NCI-H526 (cell line): ENCODE data around the gene ACAT2.
"Not testable (repeated sequence)": the region's sequence is repeated elsewhere in the genome, so short reads cannot be mapped to it uniquely, and the experiment has no call there.

Experiments
- DNase-seq, 2 experiments: peaks; one replicate each; lab custom pipeline; 2025; lab: John Stamatoyannopoulos, UW

The ACAT2 gene

DNA sequence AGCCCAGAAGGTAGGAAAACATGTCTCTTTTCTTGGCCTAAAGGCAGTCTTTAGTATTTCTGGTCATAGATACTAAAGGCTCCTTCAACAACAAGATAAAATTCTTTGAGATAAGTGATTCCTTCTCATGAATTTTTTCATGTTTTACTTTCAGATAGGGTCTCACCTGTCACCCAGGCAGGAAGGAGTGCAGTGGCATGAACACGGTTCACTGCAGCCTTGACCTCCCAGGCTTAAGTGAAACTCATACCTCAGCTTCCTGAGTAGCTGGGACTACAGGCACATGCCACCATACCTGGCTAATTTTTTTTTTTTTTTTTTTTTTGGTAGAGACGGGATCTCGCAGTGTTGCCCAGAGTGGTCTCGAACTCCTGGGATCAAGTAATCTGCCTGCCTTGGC lies 47.3 kb downstream of the ACAT2 start:
- DNase-seq = no peak

- DNase-seq = no peak
Observed at GRCh38 chr6:159813781-159814180, 51.9 kb downstream of the ACAT2 start.

DNA sequence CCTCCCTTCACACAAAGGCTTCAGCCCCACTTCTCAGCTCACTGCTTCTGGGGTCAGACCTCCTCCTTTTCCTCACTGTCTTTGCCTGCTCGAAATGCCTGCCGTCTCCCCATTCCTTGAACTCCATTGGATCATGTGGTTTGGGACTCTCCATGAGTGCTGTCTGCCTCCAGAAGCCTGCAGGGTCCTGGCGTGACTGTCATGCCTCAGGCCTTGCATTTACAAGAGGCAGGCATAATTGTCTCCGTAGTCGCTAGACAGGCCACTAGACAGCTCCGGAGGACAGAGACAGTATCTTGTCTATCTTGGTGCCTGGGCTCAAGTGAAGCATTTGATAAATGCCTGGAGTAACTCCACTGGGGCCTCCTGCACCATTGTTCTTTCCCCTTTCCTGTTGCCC lies 53.6 kb downstream of the ACAT2 start:
- DNase-seq = no peak

GRCh38 chr6:159816775-159817174 lies 54.9 kb downstream of the ACAT2 start:
- not testable (repeated sequence) for DNase-seq

GRCh38 chr6:159817951-159818739 lies 56.3 kb downstream of the ACAT2 start:
- DNase-seq = no peak

- no peak for DNase-seq
Observed at GRCh38 chr6:159819098-159819497, 57.3 kb downstream of the ACAT2 start.

DNA sequence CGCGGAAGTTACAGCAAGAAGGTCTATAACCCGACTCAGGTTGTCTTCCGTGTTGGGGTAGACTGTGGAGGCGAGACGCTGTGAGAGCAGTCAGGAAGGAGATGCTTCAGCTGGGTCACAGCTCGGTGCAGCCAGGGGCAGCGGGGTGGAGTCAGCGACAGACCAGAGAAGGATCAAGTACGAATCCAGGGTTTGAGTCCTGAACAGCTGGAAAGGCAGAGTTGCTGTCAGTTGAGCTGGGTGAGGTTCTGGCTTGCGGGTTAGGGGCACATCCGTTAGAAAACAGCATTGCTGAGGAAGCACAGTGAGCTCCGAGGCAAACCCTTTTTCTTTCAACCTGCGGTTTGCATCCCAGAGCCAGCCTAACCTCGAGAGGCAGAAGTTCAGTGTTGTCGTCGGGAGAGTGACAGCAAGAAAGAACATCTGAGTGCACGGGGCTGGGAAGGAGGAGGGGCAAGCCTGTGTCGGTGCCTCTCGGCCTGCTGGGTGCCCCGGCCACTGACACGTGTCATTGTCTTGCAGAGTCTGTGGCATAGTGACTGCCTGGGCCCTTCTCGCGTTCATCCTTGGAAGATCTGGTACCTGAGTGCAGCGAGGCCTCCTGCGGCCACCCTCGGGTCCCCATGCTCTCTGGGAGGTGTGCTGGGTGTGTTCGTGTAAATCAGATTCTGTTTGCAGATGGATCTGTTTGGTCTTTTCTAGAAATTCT lies 58.2 kb downstream of the ACAT2 start:
- DNase-seq = peak in 1 of 2 experiments; percentile 4

GRCh38 chr6:159821122-159821521 lies 59.3 kb downstream of the ACAT2 start:
- no peak for DNase-seq

DNA sequence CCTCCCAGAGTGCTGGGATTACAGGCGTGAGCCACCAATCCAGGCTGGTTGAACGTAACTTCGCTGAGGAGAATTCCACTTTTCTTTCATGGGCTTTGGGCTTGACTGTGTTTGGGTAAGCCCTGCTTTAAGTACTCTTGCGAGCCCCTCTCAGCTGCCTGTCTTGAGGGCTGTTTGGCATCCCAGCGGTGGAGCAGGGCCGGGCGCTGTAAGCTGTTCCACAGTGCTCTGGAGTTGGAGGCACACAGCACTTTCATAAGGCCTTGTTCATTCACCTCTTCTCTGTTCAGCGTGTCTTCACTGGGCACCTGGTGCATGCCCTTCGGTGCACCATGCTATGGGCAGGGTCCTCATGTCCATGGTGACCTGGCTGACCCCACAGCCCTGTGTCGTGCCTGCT lies 59.9 kb downstream of the ACAT2 start:
- no peak for DNase-seq

DNA sequence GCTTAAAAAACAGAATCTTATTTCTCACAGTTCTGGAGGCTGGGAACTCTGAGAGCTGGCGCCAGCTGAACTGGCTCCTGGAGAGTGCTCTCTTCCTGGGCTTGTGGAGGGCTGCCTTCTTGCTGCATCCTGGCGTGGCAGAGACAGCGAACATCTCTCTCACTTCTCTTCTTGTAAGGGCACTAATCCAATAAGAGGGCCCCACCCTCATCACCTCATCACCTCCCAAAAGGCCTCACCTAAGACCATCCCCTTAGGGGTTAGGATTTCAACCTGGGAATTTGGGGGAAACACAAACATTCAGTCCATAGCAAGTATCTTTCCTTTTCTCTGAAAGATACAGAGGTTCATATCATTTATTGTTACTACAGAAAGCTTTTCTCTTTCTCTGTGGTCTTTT lies 62.1 kb downstream of the ACAT2 start:
- no peak for DNase-seq

GRCh38 chr6:159824690-159825089 lies 62.8 kb downstream of the ACAT2 start:
- not testable (repeated sequence) for DNase-seq

DNA sequence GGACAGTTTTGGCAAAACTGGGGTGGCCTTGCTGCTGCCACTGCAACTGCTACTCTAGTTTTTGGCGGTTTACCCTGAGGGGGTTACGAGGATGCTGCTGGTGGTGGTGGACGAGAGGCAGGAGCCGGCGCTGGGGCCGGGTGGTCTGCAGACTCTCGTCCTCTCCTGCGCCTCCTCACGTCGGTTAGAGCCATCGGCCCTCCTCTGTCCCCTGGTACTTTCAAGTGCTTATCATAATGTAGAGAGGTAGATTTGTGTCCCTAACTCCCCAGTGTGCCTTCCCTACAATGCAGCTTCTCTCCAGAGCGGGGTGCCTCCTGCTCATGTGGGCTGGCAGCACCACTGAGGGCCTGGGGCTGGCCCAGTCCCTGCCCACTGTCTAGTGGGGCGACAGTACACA lies 64.2 kb downstream of the ACAT2 start:
- no peak for DNase-seq

GRCh38 chr6:159826968-159827647 lies 65.3 kb downstream of the ACAT2 start:
- no peak for DNase-seq

DNA sequence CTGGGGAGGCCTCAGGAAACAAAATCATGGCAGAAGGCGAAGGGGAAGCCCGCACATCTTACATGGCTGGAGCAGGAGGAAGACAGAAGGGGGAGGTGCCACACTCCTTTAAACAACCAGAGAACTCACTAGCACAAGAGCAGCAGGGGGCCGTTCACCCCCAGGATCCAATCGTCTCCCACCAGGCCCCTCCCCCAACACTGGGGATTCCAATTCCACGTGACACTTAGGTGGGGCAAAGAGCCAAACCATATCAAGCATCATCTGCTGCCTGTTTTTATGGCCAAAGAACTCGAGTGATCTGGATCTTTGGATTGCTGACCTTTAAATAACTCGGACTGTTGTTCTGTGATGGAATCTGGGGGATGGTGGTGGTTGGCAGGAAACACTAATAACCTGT lies 66.2 kb downstream of the ACAT2 start:
- DNase-seq = no peak
